ENCODE measurements around the gene MARF1.
"Not testable (repeated sequence)": the region's sequence is repeated elsewhere in the genome, so short reads cannot be mapped to it uniquely, and the experiment has no call there.

The MARF1 gene

DNA sequence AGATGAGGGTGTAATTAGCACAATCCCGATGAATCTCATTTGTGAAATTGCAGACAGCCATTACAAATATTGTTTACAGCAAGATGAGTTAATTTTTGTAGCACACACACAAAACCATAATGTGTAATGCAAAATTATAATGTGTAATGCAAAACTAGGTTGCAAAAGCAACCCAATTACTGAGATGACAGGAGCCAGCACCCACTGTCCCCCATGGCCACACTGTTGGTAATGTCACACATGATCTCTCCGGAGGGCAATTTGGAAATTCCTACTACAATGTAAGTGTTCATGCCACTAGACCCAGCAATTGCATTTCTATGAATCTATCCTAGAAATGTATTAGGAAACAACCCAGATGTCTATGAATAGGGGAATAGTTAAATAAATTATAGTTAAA, 76.9 kb downstream of the MARF1 start:
- no peak for DNase-seq

DNA sequence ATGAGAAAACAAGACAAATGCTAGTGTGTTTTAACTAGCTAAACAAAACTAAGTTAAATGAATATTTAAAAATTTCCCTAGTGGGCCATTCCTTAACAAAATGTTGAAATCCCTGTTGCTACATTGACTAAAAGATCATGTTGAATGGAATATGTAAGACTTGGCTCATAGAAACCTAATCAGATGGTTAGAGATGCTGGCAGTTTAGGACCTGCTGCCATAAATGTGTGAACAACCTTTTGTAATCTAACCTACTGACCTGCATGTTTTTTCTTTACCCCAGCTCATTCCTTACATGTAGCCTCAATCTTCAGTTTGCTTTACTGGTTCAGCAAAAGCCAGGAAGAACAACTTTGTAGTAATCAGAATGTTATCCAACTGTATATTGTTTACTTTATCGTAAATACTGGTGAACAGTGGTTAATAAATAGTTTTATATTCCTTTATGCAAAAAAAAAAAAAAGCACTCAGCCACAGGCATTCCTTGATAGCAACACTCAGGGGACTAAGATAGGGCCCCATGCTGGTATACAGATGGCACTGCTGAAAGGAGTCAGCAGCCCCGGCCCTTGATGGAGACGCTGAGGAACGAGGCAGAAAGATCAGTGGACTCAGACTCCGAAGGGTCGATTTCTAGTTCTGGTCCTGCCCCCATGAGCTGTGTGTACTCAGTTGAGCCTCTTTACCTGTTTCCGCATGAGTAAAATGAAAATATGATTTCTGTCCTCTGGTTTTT, 78.2 kb downstream of the MARF1 start:
- DNase-seq = no peak

DNA sequence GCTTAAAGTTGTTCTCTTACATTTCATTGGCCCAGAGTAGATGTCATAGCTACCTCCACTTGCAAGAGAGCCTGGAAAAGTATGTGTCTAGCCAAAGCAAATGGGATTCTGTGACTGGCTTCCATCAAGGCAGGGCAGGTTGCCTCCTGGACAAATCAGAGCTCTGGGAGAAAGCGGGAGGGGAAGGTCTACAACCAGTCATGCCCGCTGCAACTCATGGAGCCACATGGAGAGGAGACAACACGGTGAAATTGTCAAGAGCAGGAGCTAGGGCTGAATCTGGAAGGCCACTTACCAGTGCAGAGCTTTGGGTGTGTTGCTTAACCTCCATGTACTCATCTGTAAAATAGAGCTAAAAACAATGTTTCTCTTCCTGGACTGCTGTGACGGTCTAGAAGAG, 83.8 kb downstream of the MARF1 start:
- no peak for DNase-seq

DNA sequence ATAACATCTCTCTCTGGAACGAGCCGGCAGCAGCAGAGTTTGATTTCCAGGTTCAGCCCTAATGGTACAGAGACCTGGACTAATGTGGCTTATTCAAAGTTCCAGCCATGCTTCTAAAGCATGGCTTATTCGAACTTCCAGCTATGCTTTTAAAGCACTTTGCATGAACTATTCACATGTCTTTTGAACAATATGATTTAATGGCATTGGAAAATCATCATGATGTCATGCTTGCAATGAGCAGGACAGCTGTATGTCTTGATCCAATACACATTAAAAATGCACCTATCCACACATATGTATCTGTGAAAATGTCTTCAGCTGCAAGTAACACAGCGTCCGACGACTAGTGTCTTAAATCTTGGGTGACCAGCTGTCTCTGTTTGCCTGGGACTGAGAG, 85.7 kb downstream of the MARF1 start:
- no peak for DNase-seq

DNA sequence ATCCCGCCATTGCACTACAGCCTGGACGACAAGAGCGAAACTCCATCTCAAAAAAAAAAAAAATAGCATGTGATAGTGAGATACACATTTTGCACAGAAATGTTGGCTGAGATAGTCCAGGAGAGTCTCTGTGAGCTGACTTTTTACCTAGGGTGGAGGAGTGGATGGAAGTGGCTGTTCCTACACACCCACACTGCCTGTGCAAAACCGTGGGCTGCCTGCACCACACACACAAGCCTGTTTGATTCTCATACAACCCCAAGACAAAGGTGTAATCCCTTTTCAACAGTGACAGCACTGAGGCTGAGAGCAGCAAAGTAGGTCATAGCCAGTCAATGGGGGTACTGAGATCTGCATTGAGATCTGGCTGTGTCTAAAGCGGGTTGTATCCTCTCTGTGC, 86.8 kb downstream of the MARF1 start:
- DNase-seq = no peak

DNA sequence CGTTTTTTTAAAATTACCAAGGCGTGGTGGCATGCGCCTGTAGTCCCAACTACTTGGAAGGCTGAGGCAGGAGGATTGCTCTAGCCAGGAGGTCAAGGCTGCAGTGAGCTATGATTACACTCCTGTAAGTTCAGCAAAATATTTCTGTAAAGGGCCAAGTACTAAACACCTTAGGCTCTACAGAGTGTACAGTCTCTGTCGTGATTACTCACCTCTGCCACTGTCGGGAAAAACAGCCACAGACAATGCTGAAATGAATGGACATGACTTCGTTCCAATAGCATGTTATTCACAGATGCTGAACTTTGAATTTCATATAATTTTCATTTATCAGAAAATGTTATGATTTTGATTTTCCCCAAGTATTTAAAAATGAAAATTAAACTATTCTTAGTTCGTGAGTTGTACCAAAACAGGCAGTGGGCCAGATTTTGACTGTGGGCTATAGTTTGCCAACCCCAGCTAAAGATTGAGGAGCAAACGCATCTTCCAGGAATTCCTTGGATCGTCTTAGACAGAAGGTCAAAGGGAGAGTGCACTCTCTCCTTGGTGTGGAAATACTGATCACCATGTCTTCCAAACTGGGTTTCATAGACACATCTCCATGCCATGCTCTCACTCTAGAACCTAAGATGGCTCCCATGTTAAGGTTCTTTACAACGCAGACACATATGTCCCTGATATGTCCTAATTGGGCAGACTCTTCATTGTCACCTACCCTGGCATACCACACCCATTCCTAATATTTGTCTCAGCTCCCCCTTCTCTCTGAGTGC, 89.5 kb downstream of the MARF1 start:
- DNase-seq = no peak

DNA sequence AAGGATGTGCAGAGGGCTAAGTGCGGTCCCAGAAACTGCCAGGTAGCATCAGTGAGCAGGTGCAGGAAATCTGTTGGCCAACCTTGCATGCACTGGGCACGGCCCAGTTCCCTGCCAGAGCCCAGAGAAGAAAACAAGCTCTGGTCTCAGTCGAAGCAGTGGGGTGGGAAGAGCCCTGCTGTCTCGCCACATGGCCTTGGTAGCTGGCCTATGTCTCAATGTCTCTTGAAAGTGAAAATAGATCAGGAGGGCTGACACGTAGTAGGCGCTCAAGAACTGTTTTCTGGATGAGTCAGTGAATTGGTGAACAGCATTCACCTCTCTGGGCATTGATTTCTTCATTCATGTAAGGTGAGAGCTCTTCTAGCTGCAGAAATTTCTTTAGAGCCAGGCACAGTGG, 90.4 kb downstream of the MARF1 start:
- no peak for DNase-seq

DNA sequence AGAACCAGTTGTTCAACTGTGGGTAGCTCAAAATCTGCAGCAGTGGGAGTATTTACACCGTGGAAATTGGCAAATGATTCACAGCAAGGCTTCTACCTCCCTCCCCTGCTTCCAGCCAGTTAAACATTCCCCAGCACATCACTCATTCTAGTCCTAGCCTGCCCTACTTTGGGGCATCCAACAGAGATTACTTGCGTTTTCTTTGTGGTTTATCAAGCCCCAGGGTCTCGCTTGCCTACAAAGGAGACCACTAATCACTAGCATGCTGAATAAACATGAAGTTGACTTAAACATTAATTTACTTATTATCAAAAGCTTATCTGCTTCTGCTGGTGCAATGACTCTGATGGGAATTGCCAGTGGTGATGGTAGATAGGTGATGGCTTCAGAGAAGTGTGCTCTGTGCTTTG, 94.5 kb downstream of the MARF1 start:
- no peak for DNase-seq

DNA sequence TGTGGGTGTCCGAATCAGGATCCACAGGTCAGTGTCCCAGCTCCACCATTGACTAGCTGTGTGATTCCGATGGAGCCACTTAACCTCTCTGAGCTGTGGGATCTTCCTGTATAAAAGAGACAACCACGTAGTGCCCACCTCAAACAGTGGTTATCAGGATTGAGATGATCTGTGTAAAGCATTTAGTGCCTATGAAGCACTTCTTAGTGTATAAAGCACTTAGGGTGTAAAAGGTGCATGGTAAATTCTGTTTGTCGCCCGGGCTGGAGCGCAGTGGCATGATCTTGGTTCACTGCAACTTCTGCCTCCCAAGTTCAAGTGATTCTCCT, 95.2 kb downstream of the MARF1 start:
- no peak for DNase-seq

DNA sequence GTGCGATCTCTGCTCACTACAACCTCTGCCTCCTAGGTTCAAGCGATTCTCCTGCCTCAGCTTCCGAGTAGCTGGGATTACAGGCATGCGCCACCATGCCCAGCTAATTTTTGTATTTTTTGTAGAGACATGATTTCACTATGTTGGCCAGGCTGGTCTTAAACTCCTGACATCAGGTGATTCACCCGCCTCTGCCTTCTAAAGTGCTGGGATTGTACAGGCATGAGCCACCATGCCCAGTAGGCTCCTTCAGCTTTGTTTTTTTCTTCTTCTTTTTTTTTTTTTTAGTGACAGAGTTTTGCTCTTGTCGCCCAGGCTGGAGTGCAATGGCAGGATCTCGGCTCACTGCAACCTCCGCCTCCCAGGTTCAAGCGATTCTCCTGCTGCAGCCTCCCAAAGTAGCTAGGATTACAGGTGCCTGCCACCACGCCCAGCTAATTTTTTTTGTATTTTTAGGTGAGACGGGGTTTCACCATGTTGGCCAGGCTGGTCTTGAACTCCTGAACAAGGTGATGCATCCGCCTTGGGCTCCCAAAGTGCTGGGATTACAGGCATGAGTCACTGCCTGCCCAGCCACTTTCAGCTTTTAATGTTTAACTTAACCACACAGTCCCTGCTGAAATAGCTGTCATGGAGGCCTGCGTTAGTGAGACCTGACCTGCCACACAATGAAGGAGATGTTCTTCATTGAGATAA, 95.7 kb downstream of the MARF1 start:
- not testable (repeated sequence) for DNase-seq

DNA sequence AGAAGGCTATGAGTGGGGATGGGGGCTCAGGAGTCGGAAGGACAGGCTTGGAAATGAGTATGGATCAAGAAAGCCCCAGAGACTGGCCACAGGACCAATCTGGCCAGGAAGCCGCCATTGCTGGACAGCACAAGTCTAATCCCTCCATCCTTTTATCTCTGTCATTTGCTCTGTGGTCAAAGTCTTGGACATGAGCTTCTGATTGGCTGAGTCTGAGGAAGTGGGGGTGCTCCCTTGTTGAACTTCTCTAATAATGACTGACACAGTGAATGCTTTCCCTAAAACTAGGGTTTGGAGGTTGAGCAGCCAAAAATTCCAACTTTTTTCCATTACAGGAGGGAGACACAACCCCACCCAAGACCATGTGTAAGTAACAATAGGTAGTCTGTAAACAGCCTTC, 97.4 kb downstream of the MARF1 start:
- DNase-seq = no peak

DNA sequence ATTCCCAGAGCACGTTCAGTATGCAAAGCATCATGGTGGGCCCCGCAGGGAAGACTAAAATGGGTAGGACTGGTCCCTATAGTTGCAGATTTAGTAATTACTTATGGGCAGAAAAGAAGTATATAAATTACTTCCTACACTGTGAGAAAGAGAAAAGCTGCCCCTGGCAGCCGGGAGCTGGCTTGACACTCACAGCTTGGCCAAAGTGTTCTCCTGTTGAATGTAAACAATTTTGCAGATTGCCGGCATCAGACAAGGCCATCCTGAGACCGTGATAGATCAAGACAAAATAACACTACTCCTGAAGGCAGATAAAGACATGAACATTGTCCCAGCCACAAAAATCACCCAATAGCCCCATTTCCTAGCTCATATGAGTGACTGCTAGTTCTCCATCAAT, 98.5 kb downstream of the MARF1 start:
- no peak for DNase-seq

Data from COR-L47 (cell line).